HG02571 (cell line): ENCODE data around the gene SRP14.
"Not testable (repeated sequence)": the region's sequence is repeated elsewhere in the genome, so short reads cannot be mapped to it uniquely, and the experiment has no call there.

Experiments
- ATAC-seq: cut with Tn5 transposase; IDR thresholded peaks from one replicate; pipeline ENCODE4 v1.9.1; 2021; ENCODE audit warnings: mild to moderate bottlenecking, moderate library complexity; ENCODE audit not compliant: unreplicated experiment

The SRP14 gene

DNA sequence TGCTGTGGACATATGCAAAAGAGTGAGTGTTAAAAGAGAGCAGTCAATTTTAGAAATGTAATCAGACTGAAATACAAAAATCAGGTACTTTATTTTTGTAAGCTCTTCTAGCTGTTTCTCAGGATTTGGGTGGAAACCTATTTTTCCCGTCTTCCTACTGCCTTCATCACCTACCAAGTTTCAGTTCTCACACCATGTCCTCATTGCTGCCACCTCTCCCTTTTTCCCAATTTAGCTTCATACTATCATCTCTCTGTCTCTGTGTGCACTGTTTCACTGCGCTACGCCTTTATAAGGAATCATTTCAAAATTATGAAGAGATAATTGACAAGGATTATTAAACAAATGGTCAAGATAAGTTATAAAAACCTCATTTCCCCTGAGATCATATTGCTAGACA, 7.7 kb downstream of the SRP14 start:
- no peak for ATAC-seq

GRCh38 chr15:40029979-40030893, 8.7 kb downstream of the SRP14 start:
- no peak for ATAC-seq

- ATAC-seq, result no peak
Observed at GRCh38 chr15:40028853-40029252, 10.1 kb downstream of the SRP14 start.

GRCh38 chr15:40028193-40028592, 10.8 kb downstream of the SRP14 start:
- no peak for ATAC-seq

GRCh38 chr15:40016224-40016865, 22.6 kb downstream of the SRP14 start:
- no peak for ATAC-seq

DNA sequence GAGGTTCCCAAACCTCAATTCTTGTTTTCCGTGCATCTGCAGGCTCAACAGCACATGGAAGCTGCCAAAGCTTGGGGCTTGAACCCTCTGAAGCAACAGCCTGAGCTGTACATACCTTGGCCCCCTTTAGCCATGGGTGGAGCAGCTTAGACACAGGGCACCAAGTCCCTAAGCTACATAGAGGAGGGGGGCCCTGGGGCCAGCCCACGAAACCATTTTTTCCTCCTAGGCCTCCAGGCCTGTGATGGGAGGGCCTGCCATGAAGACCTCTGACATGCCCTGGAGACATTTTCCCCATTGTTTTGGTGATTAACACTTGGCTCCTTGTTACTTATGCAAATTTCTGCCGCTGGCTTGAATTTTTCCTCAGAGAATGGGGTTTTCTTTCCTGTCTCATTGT, 24.6 kb downstream of the SRP14 start:
- no peak for ATAC-seq

- not testable (repeated sequence) for ATAC-seq
Observed at GRCh38 chr15:40013372-40013771, 25.6 kb downstream of the SRP14 start.

DNA sequence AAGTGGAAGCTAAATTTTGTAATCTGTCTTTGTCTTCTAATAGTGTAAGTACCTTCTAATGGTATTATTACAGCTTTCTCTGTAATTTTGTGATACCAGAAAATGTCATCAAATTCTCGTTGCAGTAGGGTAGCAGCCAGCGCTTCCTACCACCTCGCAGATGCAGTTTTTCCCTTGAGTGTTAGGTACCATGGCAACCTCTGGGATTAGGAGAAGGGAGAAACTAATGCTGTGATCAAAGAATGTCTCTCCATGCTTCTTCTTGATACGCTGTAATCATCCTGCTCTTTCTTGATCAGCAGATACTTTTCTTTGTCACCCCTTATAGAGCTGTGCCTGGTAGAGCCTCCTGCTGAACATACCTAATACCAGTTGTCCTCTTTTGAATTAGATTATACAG, 27.7 kb downstream of the SRP14 start:
- ATAC-seq, result no peak

DNA sequence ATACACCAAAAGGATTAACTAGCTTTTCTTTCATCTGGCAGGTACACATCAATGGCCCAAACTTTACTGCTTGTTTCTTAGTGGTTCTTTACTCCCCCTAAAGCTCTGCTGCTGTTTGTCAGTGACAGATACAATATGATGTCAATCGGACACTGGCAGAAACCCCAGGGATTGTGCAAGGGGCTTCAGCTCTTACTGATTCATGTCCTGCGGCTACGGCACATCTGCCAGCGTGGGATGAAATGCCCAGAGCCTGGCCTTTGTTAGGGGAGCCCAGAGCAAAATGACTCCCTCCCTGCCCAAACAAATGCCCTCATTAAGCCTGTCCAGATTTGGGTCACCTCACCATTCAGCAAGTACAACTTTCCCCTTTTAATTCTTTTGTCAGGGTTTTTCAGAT, 28.3 kb downstream of the SRP14 start:
- no peak for ATAC-seq

DNA sequence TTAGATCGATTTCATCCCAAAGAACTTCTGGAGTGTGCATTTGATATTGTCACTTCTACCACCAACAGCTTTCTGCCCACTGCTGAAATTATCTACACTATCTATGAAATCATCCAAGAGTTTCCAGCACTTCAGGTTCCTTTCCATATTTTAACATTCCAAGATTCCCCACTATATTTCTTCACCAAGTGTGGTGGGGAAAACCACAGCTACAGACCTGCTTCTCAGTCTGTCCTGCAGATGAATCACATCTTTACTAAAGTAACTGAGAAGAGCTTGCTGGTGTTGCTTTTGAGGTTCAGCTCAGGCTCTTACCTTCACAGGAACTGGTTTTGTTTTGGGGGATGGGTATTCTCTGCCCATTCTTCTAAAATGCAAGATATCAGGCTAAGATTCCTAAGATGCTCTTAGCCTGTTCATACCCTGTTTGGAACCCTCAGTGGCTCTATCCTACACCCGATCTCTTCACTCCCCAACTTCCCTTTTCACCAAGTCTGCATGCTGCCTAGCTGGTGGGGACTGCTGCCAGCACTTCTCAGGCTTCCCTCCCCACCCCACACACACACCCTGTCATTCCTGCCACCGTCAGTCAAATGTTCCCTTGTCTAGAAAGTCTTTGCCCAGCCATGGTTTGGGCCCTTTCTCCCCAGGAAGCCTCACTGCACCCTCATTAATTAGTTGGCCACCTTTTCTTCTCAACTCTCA, 30.8 kb downstream of the SRP14 start:
- ATAC-seq, result no peak

- ATAC-seq, result no peak
Observed at GRCh38 chr15:40006646-40007045, 32.3 kb downstream of the SRP14 start.

- ATAC-seq, result no peak
Observed at GRCh38 chr15:40006003-40006402, 33.0 kb downstream of the SRP14 start.

DNA sequence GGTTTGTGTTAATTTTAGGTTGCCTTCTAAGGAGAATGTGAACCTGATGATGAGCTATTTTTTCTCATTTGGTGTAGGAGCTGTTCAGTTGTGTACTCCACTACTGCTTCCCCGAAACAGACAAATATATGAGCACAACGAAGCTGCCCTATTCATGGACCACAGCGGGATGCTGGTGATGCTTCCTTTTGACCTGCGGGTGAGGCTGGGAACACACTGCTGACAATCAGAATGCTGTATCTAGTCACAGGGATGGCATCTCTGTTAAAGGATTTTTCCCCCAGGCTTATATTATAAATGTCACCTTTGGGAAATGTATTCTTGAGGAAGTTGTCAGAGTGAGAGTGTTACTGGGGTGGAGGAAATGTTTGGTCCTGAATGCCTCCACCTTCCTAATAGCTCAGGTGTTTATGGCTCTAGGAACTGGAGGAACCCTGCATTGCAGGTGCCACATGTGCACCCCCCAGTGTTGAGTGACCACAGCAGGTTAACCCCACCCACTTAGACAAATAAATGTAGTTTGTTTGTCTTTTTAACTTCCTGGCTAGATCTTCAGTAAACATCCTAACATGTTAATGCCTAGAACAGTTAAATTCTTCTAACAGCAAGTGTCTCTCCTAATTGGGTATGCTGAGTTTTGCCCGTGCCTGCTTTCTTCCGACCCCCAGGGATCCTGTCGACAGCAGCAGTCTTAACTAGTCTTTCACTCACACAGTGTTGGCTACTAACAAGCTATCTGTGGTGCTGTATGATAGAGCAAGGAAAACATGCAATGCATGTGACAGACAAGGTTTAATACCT, 35.7 kb downstream of the SRP14 start:
- ATAC-seq, result no peak

GRCh38 chr15:40002295-40002694, 36.7 kb downstream of the SRP14 start:
- no peak for ATAC-seq

DNA sequence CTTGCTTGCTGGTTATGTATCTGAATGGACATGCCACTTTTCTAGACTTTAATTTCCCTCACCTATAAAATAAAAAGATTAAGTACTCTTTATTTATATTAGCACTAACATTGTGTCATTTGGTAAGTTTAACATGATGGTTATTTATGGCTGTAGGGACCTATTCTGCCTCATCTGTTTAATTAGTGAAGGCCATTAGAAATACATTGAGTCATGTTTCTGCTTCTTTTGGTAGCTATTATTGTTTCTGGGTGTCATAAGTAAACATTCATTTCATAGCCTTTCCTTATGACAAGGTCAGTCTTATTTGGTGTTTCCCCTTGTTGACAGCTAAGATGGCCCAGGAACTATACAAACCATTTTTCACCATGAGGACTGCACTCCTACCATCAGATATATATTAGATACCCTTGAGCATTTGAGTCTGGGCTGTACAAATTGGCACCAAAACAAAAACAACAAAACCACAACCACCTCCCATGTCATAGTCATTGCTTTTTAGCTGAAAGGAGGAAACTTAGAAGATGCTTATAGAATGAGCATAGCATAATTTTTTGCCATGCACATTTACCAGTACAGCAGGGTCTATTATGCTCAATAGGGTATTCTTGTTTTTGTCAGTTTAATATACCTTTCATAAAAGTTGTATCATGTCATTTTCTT, 39.3 kb downstream of the SRP14 start:
- ATAC-seq, result no peak

DNA sequence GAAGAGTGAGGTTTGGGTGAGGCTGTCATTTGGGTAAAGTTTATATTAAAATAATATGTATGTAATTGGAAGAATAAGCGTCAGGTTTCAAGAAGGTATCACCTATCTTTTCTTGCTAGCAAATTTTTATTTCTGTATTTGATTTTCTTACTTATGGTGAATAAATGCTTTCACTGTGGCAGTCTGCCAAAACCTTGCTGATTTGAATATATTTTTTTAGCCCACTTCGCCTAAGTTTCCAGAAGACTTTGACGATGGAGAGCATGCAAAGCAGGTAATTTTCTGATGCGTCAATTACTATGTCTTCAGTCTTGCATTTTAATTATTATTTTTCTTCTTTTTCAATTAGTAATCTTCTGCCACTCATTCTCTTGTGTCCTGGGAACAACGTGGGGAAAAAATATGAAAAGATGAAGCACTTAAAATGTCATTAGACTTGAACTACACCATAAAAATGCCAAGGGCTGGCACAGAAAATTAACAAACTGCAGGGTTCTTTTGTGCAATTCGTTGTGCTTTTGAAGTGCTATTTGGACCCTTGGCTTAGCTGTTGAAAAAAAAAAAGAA, 40.4 kb downstream of the SRP14 start:
- ATAC-seq, result no peak

DNA sequence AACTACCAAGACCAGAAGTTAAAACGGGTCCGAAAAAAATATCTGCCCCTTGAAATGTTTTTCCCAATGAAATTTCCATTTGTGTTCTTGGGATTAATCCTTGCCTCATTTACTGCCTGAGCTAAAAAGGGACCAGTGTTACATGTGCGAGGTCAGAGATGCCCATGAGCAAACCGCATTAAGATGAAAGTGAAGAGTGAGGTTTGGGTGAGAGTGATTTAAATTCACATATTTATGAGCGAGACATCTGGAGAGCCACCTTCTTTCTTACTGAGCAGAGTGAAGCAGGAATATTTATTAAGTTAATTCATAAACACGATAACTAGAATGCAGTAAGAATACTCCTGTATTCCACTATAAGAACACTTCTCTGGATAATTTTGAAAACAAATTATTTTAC, 41.3 kb downstream of the SRP14 start:
- ATAC-seq, result no peak

GRCh38 chr15:39997031-39997430, 42.0 kb downstream of the SRP14 start:
- ATAC-seq, result no peak

- not testable (repeated sequence) for ATAC-seq
Observed at GRCh38 chr15:39996228-39996627, 42.8 kb downstream of the SRP14 start.

DNA sequence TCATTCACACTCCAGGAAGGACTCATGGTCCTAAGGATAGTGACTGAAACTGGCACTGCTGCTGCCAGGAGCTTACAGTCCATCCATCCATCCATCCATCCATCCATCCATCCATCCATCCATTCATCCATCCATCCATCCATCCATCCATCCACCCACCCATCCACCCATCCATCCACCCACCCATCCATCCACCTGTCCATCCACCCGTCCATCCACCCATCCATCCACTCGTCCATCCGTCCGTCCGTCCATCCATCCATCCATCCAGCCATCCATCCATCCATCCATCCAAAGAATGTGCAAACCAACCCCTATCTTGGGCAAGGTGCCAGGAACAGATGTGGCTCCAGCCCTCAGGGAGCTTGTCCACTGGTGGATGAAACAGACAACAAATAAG, 46.0 kb downstream of the SRP14 start:
- not testable (repeated sequence) for ATAC-seq
